Effector CD8-positive, alpha-beta T cell (primary cell): ENCODE results near the gene DCLRE1A.
A peak's percentile ranks its signal among the peaks of the same experiment; 100 is the strongest.

ENCODE experiments used
- DNase-seq: peaks from one replicate; lab custom pipeline; 2025; lab: John Stamatoyannopoulos, UW
- total RNA-seq, 4 experiments: gene quantifications; one replicate each; lab custom pipeline; 2026; lab: John Stamatoyannopoulos, UW

Gene DCLRE1A
- total RNA-seq, result 18.6 to 33.9 (median 28.6) reads per million in 4 experiments

GRCh38 chr10:113854013-113854760 lies at the start of gene DCLRE1A, which contains the start of gene NHLRC2:
Gene DCLRE1A (minus strand): TSS chr10:113854082. CDS start chr10:113853182, 900 bp downstream.
Gene NHLRC2 (plus strand): TSS chr10:113854661. CDS start chr10:113854873, 212 bp downstream.
- DNase-seq, result peak; percentile 37

GRCh38 chr10:113899952-113900598 lies 46.2 kb upstream of the DCLRE1A start:
- no peak for DNase-seq

GRCh38 chr10:113897693-113898618 lies 44.1 kb upstream of the DCLRE1A start:
- no peak for DNase-seq

- no peak for DNase-seq
These were observed 41.1 kb upstream of the DCLRE1A start for GRCh38 chr10:113895018-113895417.

GRCh38 chr10:113894581-113894980 lies 40.7 kb upstream of the DCLRE1A start:
- DNase-seq, result no peak

DNA sequence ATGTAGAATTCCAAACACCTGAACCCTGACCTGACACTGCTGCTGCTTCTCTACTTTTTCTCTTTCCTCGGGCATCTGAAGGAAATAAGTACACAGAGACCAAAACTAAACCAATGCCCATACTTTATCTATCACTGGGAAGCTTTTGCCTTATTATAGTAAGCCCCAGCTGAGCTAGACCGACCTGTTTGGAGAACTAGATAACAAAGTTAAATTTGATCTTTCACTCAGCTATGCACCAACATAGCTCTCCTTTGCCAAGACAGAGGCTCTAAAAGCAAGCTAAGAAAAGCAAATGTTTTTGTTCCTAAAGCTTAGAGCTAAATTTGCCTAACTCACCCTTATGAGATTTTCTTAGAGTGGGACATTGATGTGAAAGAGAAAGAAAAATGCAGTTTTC lies 39.7 kb upstream of the DCLRE1A start:
- no peak for DNase-seq

DNA sequence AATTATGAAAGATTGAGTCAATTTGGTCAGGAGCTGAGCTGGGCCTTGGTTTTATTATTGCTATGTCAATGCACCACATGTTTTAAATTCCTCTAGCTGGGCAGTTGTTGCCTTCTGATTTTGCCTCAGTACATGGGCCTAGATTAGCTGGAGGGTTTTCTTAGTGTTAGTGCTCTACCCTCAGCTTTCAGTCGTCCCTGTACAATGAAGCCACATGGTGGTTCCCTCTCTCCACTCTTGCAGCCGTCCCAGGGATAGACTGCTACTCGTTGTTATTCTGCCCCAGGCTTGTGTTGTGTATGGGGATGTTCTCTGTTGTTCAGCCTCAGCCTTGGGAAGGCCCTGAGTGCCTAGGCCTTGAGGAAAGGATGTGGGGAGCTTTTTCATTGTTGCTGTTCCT lies 37.6 kb upstream of the DCLRE1A start:
- DNase-seq, result no peak

GRCh38 chr10:113890769-113891168 lies 36.9 kb upstream of the DCLRE1A start:
- DNase-seq, result no peak

DNA sequence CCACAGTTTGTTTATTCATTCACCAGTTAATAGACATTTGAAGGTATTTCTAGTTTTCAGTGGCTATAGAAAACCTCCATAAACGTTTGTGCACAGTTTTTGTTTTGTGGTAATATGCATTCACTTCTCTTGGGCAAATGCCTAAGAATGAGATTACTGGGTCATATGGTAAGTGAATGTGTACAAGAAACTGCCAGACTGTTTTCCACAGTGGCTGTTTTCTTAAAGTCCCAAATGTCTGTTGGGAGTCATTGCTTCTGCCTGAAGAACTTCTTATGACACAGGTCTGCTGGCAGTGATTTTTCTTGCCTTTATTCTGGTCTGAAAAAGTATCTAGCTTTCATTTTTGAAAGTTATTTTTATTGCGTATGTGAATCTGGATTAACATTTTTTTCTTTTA lies 36.0 kb upstream of the DCLRE1A start:
- DNase-seq, result no peak

- no peak for DNase-seq
These were observed 28.4 kb upstream of the DCLRE1A start for GRCh38 chr10:113882240-113882639.

DNA sequence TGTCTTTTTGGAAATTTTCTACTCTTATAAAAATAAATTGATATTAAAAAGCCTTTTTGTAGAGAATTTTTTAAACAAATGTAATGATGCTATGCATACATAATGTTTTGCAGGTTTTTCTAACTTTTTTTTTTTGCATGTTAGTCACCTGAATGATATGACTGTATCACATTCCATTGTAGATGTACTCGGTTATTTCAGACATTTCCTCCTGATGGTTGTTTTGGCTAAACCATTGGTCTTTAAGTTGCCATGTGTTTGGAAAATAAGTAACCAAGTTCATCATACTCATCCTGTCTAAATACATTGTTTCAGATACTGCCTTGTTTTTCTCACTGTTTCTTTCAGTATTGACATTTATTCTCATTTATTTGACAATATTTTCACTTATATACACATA lies 26.4 kb upstream of the DCLRE1A start:
- no peak for DNase-seq

GRCh38 chr10:113879691-113880090 lies 25.8 kb upstream of the DCLRE1A start:
- no peak for DNase-seq

DNA sequence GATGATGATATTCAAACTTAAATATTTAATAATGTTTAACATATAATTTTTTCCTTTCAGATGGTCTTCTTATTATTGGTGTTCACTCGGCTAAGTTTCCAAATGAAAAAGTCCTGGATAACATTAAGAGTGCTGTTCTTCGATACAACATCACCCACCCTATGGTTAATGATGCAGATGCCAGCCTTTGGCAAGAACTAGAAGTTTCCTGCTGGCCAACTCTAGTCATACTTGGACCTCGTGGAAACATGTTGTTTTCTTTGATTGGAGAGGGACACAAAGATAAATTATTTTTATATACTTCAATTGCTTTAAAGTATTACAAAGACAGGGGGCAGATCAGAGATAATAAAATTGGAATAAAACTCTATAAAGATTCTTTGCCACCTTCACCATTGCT lies 22.6 kb upstream of the DCLRE1A start:
- DNase-seq, result no peak

GRCh38 chr10:113875212-113875611 lies 21.3 kb upstream of the DCLRE1A start:
- DNase-seq, result no peak

GRCh38 chr10:113872139-113873030 lies 18.5 kb upstream of the DCLRE1A start:
- DNase-seq, result no peak

DNA sequence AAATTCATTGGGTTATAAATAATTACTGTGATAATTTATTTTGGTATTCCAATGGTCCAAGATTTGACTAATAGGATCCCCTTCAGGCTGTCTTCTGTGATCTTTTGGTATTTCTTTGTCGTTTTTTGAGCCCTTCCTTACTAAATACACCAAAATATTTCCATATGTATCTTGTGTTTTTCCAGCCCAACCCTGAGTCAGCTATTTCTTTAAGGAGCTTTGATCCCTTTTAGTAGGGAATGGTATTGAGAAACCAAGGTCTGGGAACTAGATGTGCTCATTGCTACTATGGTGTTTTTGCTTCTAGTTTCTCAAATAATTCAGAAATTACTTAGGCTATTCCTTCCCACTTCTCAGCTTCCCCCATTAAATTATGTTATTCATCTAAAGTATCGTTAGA lies 15.9 kb upstream of the DCLRE1A start:
- DNase-seq, result no peak

- no peak for DNase-seq
These were observed 14.0 kb upstream of the DCLRE1A start for GRCh38 chr10:113867904-113868303.

DNA sequence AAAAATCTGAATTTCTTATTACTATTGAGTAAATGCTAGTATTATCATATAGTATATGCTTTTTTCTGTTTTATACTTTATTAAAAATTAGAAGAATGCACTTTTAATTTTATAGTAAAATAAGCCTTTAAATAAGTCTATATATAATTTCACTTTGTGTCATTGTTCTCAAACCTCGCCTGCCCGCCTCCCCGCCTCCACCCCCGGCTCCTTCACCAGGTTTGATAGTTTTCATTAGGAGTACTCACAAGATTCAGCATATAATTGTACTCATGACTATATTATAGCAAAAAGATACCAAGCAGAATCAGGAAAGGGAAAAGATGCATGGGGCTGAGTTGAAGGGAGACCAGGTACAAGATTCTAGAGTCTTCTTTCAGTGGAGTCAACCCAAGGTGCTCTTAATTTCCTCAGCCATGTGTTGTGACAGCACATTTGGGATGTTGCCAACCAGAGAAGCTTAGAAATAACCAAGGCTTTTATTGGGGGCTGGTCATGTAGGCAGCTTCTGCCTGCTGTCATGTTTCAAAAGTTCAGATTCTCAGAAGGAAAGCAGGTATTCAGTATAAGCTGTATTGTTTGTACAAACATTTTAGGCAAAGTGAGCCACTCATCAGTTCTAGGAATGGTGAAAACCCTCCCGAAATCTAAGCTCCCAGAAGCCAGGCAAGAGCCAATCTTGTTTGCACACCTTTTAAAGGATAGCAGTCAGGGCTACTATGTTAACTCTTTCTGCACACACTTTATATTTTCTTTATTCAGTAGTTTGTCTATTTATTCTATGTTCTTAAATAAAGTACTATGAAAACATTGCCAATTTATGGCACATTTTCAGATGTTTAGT lies 12.9 kb upstream of the DCLRE1A start:
- no peak for DNase-seq

DNA sequence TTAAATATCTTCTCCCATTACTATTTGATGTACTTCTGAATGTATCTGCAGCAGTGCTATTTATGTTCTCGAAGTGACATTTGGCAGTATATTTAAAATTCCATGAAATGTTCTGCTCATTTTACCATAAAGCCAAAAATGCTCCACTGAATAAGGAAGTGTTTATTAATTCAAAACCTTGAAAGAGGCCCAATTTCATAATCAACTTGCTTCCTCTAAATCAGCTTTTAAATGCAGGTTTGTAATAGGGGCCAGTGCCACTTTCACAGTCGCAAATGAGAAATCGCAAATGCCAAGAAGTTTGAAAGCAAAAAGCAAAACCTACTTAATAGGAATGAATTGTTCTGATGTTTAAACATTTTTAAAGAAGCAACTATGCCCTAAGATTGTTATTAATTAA lies 12.0 kb upstream of the DCLRE1A start:
- no peak for DNase-seq

DNA sequence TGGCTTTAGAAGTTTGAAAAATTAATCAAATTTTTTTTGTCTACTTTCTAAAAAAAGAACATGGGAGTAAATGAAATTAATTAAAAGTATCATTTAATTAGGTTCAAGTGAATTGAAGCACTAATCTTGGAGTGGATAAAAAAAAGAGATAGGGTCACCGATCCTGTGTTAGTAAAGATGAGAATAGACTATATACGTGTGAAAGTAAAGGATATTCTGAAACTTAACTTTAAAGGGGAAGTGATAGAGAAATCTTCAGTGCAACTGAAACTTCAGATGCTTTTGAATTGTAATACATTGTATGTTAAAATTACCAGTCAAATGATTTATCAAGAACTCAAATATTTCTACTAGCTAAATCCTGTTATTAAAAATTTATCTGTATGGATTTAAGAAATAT lies 5.4 kb upstream of the DCLRE1A start:
- DNase-seq, result no peak
